HG02759 (cell line): ENCODE data around the gene ADRA2B.
"Not testable (repeated sequence)": the region's sequence is repeated elsewhere in the genome, so short reads cannot be mapped to it uniquely, and the experiment has no call there.

Source experiments
- ATAC-seq: cut with Tn5 transposase; IDR thresholded peaks from one replicate; pipeline ENCODE4 v1.9.1; 2021; ENCODE audit warnings: mild to moderate bottlenecking, moderate library complexity; ENCODE audit not compliant: unreplicated experiment

ADRA2B gene

DNA sequence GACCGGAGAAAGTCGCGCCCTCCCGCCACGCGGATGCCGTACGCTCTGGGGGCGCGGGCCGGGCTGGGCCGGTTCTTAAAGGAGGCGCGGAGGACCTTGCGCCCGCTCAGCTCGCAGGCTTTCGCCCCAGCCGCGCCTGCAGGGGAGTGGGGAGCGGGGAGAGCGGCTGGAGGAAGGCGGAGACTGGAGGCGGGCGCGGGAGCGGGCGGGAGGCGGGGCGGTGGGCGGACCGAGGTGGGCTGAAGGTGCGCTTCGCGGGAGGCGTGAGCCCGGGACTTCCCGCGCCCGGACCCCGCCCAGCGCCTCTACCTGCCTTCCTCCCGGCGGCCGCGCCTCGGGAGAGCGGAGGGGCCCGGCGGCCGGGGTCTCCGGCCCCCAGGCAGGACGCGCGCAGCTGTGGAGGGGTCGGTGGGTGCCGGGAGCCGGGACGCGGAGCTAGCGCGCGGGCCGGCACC, at the start of gene ADRA2B:
Gene ADRA2B, minus strand, starts transcription at position 148 of the 455 bp plus-strand sequence. CDS start 422 bp downstream, outside the sequence.
- ATAC-seq = peak; percentile 61

DNA sequence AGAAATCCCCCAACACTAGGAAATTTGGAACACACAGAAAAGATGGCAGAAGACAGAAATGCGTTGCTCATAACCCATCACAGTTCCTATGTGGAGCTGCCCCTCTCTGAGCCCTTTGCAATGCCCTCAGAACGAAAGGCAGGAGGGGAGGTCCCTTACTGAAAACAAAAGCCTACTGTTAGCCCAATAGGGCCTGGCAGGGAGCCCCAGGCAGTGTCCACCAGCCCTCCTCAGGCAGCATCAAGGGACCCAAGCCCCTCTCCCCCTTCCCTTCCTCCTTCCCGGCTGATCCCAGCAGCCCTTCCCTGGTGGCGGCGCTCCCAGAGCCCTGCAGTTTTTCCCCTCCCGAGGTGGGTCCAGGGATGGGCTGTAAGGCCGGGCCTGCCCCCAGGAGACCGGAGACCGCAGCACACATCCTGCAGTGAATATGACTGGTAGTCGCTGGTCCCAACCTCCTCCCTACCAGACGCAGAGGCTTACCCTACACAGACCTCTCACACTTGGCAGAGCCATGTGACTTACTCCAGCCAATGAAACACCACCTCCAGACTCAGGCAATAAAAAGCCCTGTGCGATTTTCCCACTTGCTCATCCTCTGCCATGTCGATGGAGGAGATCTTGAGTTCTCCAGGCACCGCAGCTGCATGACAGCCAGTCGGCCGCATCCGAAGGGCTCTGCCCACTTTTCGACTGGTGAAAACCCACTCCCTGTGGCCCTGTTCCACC, 48.3 kb upstream of the ADRA2B start:
- ATAC-seq = peak; percentile 67

DNA sequence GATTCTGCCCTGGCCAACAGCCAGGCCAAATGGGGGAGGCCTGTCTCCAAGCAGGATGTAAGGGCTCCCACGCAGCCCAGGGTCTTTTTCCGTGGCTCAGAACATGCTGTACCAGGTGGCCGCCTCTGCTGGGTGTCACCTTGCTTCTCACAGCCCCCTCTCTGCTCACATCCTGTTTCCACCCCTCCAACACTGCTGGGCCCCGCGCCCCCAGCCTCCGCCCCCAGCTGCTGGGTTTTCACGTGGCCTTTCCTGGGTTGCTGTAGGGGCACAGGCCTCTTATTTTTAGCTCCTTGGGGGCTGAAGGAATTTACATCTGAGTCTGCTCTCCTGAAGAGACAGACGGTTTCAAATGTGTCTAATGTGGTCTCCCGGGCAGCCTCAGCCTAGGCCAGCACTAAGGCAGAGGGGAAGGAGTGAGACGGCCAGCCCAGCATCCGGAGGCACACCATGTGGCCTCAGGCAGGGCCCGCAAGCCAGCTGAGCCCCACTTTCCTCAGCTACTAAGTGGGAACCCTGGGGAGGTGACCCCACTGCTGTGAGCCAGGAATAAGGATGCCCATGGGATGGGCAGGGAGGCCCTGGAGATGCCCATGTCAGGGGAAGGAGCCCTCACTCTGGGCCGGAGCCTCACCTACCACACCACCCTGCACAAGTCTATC, 47.5 kb upstream of the ADRA2B start:
- peak; percentile 72 for ATAC-seq

DNA sequence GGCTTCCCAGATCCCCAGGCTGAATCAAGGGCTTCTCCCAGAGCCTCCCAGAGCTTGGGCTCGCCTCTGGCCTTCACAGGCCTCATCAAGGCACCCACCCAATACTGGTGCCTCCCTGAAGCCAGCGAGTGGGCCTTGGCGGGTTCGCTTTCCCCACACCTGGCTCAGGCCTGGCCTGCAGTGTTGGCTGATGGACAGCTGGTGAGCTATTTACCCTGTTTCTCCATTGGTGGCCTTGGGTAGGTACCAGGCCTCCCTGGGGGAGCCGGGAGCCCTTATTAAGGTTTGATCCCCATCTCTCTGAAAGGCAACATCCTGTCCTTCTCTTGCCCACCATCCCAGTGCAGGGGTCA, 47.0 kb upstream of the ADRA2B start:
- no peak for ATAC-seq

DNA sequence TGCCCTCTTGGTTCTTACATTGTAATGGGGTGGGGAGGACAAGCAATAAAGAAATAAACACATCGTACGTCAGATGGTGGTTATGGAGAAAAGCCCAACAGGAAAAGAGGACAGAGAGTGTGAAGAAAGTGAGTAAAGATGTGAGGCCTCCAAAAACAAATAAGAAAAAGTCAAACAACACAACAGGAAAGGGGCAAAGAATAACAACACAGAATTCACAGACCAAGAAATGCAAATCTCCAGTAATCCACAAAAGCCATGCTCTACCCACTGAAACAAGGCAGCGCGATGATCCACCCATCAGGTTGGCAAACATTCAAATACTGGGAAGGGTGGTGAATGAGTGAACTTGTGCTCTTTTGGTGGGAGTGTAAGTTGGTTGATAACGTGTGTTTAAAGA, 45.5 kb upstream of the ADRA2B start:
- ATAC-seq = no peak

DNA sequence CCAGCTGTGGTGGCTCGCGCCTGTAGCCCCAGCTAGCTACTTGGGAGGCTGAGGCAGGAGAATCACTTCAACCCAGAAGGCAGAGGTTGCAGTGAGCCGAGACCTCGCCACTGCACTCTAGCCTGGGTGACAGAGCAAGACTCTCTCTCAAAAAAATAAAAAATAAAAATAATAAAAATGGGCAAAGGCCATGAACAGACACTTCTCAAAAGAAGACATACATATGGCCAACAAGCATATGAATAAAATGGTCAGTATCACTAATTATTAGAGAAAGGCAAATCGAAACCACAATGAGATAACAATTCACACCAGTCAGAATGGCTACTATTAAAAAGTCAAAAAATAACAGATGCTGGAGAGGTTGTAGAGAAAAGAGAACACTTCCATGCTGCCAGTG, 44.0 kb upstream of the ADRA2B start:
- not testable (repeated sequence) for ATAC-seq

DNA sequence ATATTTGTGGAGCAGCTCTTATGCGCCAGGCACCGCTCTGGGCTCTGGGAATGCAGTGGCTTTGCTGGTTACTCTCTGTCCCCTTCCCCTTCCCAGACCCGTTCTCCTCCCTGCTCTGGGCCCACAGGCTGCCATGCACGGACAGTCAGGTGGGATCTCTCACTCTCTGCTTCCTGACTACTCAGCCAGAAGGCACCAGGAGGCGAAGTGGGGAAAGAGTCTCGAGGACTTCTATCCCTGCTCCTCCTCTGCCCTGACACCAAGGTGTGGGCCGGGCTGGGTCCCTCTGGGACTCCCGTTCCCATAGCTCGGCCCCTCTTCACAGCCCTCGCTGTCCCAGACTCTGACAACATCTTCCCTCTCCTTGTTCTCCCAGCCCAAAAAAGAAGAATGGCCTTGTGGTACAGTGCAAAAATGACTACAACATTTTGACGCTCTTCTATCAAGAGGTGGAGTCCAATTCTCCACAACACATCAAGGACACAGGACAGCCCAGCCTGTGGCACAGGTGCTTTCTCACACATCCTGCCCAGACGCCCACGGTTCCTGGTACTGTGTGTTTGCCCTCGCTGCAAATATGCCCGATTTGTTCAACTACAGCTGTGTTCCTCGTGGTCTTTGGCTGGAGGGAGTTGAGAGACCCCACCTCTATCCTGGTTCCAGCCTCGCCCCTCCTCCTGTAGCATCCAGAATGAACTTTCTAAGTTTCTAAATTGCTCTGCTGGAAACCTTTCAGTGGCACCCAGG, 42.9 kb upstream of the ADRA2B start:
- no peak for ATAC-seq

DNA sequence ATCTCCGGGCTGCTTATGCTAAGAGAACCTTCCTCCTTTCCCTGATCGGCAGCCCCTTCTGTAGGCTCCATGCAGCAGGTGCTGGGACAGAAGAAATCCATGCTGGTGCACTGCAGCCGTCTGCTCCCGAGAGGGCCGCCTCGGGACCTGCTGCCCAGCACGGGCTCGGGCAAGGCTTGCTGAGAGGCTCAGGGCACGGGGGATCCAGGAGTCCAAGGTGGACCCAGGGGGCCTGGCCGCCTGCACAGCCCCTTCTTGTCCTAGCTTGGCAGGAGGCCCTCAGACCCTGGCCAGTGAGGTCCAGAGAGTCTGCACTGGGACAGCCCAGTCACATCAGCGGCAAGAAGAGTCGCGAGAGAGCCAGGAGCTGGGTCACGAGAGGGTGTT, 42.2 kb upstream of the ADRA2B start:
- ATAC-seq = no peak

DNA sequence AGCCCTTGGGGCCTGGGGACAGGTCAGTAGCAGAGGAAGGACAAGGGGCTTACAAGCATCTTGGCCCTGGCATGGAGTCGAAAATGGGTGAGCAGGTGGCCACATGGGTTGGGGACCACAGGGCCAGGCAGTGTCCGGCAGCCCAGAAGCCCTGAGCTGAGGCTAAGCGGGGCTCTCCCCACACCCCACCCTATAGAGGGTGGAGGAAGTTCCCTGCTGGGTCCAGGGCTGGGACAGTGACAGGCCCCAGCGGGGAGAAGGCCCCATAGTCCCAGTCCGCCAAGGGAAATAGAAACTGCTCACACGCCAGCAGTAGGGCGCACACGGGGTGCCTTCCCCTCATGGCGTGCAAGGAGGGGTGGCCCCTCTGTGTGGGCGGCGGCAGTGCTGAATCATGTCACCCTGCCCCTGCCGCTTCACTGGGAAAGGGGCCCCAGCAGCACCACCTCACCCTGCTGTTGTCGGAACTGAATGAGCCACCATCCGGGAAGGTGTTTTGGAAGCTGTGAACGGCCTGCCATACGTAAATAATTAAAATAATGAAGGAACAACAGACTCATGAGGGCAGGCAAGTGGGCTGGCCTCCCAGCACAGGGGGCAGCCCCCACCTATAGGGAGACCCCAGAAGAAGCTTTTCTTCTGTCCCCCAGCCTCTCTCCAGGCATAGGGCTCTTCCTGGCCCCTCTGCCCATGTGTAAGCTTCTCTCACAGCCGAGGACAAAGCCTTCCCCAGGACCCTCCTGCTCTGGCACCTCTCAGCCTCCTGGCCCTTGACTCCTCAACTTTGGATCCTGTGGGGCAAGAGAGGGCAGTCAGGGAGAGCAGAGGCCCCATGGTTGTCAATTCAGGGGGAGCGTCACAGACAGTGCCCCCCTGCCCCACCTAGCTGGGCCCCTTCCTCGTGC, 41.5 kb upstream of the ADRA2B start:
- peak; percentile 70 for ATAC-seq

DNA sequence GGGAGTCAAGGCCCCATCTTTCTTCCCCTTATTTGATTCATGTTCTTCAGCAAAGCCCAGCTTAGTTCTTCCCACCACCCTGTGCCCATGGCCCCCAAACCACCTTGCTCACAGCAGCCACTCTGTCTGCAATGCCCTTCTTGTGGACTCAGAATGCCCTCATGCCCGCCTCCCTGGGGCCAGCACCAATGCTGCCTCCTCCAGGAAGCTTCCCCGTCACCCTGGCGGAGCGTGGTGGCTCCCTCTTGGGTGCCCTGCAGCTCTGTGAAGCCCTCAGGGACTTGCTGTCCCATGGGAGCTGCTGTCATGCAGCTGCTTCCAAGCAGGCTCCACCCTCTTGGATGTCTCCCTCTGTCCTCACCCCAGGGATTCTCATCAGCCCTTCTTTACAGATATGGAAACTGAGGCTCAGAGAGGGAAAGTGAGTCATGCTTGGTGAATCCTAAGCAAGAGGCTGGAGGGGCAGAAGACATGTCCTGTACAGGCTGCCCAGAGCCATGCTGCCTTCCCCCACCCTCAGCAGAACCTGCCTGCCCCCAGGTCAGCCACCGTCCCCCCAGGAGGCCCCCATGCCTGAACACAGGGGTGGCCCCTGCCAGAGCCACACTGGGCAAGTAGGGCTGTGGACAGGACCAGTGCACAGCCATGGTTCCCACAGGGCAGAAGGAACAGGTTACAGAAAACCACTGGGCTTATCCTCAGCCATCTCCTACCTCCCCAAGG, 40.7 kb upstream of the ADRA2B start:
- ATAC-seq = peak; percentile 42

DNA sequence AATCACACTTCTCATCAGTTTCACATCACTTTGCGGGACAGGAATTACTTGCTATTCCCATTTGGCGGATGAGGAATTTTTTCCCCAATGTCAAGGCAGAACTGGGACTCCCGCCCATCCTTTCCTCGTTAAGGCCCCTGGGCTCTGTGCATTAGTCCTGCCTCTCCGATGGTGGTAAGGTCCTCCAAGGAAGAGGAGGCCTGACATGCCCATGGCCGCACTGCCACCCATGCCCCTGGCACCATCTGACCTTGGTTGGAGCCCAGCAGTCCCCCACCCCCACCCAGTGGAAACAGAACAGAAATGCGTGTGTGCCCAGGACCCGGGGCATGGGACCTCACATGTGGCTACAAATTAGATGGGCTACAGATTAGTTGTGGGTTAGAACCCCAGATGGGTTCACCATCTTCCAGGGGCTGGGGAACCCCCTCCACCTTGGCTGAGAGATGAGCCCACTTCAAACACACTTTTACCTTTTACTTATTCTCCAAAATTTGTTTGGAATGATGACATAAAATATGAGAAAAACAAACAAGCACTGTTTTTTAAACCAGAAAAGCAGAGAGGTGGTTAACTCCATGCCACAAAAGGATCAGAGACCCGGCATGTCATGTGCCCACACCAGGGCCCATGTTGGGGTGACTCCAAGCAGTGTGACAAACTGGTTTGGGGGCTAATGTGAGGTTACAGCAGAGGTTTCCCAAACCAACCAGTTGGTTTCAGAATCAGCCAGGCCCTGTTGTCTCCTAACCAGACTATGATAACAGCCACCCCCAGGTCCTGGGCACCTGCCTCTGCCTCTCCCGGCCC, 39.8 kb upstream of the ADRA2B start:
- ATAC-seq = no peak

DNA sequence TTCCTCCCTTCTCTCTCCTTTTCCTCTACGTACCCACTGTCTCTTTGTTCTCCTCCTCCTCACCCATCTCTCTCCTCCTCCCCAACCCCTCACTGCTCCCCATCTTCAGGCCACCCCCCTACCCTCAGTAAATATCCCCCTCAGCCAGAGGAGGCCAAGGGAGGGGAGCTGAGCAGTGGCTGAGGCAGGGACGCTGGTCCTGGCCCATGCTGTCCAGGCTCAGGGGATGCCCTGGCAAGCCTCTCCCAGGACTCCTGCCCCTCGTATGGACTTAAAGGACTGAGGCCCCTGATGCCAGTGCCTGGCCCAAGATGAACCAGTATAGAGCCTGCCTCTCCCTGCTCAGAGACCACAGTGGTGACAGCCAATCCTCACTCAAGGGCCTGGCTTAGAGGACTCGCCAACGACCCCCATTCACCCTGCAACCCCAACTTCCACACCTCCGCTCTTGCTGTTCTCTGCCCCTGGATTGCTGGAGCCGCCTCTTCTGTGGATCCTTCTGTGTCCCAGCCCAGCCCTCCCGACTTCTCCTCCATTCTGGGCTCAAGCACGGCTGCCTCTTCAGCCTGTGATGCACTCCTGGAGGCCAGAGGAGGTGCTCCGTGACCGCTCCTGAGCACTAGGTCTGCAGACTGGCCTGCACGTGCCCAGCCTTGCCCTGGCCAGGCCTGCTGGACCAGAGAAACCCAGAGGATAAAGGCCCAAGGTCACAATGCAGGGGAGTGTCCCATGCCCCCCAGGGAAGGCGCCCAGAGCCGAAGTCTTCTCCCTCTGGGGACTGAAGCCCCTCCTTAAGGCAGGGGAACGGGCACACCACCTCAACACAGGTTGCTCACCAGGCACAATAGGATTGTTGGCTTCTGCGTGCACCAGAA, 38.4 kb upstream of the ADRA2B start:
- ATAC-seq = no peak

DNA sequence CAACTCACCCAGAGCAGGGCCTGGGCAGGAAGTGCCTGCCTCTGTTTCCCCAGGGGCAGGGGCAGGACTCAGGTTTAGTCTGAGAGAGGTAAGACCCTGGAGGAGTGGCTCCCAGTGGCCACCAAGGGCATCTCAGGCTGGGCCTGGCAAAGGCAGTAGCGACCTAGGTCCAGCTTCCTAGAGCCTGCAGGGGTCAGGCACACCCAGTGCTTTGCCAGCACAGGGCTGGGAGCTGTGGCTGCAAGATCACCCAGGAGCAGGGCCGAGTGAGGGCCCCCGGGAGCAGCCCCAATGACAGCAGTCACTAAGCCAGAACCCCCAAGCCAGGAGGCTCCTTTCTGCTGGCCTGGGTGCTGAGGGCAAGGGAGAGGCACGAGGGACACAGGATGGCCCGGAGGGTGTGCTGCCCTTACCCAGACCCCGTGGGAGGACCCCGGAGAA, 37.6 kb upstream of the ADRA2B start:
- no peak for ATAC-seq

DNA sequence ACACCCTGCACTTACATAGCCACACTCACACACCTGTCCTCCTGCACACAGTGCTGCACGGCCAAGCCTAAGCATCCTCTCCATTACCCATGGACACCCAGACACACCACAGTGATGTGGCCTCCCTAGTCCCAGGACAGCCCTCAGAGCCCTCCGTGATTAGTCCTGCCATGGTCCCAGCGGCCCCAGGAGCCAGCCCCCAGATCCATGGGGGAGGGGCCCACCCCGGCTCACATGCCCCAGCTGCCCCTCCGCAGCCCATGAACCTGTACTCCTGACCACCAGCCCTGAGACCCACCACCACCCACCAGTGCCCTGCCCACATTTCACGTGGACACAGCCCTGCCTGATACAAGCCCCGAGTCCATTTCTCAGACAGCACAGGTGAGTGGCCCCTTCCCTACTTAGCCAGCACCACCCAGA, 36.9 kb upstream of the ADRA2B start:
- no peak for ATAC-seq

DNA sequence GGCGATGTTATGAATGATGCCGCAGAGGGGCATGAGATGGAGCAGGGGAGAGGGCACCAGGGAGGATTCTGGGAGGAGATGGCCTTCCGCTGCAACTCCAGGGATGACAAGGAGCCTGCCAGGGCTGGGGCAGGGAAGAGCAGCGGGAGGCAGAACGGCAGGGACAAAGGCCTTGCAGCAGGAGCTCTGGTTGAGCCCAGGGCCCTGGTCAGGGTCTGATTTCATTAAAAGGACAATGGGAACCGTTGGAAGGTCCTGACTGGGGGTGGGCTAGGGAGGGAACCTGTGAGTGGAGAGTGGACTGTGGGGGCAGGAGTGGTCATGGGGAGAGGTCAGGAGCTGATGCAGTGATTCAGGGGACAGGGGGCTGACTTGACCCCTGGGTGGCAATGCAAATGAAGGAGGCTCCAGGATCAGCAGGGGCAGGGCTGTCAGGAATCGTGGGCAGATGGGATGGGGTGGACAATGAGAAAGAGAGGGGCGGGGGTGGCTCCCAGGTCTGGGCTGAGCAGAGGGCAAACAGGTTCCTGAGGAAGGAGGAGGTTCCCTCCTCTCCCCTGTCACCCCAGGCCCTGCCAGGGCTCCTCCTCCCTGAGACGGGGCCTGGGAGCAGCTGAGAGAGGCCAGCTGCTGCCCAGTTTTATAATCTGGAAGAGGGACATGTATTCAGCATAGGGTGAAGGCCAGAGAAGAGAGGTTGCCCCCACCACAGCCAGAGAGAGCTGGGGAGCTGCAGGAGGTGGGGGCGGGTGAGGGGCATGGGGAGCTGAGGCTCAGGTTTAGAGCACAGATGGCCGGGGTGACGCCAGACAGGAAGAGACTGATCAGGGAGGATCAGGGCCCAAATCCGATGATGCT, 36.2 kb upstream of the ADRA2B start:
- ATAC-seq = no peak

DNA sequence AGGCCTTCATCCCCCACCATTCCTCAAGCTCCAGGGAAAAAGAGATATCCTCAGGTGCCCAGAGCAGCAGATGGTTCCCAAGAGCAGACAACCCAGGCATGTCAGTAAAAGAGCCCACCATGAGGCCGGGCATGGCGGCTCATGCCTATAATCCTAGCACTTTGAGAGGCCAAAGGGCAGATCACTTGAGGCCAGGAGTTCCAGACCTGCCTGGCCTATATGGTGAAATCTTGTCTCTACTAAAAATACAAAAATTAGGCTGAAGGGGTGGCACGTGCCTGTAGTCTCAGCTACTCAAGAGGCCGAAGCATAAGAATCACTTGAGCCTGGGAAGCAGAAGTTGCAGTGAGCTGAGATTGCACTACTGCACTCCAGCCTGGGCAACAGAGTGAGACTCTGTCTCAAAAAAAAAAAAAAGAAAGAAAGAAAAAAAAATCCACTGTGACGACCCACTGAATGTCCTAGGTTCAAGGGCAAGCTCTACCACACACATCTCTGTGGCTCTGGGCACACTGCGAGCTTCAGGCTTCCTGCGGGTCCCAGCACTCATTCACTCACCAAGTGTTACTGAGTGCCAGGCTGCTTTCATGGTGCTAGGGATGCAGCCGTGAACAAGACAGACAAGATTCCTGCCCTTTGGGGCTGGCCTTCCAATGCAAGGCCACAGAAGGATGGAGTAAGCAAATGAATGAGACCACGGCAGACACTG, 35.4 kb upstream of the ADRA2B start:
- no peak for ATAC-seq
